Measurements from ENCODE around the gene PGS1.
"Not testable (repeated sequence)": the region's sequence is repeated elsewhere in the genome, so short reads cannot be mapped to it uniquely, and the experiment has no call there.

The PGS1 gene, protein sequence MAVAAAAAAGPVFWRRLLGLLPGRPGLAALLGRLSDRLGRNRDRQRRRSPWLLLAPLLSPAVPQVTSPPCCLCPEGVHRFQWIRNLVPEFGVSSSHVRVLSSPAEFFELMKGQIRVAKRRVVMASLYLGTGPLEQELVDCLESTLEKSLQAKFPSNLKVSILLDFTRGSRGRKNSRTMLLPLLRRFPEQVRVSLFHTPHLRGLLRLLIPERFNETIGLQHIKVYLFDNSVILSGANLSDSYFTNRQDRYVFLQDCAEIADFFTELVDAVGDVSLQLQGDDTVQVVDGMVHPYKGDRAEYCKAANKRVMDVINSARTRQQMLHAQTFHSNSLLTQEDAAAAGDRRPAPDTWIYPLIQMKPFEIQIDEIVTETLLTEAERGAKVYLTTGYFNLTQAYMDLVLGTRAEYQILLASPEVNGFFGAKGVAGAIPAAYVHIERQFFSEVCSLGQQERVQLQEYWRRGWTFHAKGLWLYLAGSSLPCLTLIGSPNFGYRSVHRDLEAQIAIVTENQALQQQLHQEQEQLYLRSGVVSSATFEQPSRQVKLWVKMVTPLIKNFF

DNA sequence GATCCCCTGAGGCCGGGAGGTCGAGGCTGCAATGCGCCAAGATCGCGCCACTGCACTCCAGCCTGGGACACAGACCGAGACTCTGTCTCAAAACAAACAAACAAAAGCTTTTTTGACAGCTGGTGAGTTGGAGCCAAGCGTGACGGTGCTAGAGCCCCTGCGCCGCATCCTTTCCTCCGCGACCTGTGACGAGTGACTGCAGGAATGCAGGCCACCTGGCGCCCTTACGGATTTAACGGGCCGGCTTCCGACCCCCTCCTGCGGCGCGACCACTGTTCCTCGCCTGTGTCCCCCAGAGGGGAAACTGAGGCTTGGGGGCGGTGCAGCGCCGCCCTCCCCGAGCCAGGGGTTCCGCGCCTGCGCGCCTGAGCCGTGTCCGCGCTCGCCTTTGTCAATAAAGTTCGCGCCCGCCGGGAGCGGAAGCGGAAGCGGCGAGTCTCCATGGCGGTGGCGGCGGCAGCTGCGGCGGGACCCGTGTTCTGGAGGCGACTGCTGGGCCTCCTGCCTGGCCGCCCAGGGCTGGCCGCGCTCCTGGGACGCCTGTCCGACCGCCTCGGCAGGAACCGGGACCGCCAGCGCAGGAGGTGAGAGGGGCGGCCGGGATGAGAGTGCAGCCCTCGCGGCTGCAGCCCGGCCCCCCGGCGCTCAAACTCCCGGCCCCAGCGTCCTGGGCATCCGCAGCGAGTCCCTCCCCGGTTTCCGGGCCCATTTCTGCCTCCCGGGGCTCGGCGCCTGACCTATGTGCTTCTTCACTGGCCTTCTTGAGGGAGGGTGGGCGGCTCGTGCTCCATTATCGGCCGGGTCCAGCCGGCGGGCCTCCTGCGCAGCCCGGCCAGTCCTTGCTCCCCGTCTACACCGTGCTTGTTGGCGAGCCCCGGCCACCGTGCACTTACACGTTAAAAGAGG, at the start of gene PGS1:
Gene PGS1 (plus strand): TSS at position 425 of the 906 bp plus-strand sequence. CDS start 17 bp downstream, at position 442.
- peak; percentile 77 for DNase-seq (ENCODE audit: low read depth)

DNA sequence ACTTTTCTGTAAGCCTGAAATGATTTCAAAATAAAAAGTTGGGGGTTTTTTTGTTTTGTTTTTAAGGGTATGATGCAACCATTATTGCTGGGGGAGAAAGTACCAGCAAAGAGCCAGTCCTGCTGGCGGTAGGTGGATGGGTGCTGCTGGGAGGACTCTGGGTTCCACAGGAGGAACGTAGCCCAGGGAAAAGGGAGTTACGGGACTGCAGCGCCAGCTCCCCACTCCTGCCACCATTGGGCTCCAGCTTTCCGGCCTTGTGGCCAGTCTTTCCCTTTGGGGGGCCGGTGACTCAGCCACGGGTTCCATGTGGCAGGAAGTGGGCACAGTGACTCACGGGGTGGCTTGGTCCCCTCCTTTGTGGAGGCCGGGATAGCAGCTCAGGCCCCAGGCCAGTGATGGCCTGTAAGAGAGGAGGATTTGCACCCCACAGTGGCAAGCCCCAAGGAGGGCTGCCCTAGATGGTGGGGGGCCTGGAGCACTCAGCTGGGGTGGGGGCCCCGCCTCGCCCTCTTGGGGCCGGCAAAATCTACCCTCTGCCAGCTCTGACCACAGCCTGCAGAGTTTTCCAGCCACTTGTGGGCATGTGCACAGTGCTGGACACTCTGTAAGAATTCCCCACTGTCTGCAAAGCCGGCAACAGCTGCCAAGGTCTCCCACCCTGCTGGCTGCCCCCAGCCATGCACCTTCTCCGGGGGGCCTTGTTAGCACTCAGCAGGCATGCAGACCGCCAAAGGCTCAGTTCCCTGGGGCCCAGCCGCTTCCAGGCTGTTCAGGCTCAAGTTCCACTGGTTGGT, 49.0 kb upstream of the PGS1 start:
- no peak for DNase-seq (ENCODE audit: low read depth)

DNA sequence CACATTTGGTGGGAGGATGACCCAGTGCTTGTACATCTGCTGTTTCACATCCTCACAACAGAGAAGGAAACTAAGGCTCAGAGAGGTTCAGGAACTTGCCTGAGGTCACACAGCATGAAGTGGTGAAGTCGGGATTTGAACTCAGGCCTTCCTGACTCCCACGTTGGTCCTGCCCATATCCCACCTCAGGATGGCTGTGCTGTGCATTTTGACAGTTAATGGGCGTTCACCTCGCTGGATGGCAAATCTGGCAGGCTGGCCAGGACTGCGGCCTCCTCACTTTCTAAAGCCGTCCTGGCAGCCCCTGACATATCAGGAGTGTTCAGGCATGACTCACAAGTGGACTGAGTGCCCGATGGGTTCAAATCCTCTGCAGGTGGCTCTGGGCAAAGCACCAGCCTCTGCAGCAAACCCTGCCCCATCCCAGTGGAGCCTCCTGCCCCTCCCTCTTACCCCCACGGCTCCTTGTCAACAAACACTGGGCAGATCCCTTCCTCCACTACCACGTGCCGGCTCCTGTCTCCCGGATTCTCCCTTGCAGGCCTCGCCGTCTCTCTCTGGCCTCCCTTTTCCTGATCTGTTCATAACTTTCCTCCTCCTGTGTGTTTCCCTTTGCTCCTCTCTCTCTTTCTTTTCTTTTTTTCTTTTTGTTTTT, 47.8 kb upstream of the PGS1 start:
- no peak for DNase-seq (ENCODE audit: low read depth)

DNA sequence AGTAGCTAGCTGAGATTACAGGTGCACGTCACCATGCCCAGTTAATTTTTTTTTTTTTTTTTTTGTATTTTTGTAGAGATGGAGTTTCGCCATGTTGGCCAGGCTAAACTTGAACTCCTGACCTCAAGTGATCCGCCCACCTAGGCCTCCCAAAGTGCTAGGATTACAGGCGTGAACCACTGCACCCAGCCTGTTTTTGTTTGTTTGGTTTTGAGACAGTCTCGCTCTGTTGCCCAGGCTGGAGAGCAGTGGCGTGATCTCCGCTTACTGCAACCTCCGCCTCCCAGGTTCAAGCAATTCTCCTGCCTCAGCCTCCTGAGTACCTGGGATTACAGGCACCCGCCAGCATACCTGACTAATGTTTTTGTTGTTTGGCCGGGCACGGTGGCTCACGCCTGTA, 47.1 kb upstream of the PGS1 start:
- not testable (repeated sequence) for DNase-seq (ENCODE audit: low read depth)

DNA sequence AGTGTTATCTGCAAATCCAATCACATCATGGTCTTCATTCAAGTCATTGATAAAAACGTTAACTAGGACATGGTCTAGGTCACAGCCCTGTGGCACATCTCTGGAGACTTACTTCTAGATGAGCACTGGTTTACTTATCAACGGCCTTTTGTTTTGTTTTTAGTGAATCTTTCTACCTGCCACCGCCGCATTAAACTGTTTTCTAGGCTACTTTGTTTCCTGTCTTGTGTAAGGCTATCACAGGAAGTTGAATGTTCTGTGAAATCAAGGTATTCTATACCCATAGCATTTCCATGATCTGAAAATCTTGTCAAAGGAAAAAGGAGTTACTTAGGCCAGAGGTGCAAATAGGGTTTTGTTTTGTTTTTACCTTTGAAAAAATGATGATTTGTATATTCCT, 45.5 kb upstream of the PGS1 start:
- DNase-seq (ENCODE audit: low read depth) = no peak

DNA sequence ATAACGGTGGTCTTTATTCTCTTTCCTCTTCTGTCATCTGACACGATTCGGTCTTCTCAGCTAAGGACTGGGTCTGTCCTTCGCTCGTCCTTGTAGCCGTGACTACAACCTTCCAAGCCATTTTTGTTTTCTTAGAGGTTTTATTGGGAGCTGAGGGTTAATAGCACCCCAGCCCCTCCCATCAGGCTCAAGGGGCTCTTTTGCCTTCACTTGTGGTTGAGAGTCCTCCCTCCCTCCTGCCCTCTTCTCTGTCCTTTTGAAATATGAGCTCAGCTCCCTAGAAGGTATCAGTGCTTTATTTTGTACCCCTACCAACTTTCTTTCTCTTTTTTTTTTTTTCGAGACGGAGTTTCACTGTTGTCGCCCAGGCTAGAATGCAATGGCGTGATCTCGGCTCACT, 43.2 kb upstream of the PGS1 start:
- no peak for DNase-seq (ENCODE audit: low read depth)

DNA sequence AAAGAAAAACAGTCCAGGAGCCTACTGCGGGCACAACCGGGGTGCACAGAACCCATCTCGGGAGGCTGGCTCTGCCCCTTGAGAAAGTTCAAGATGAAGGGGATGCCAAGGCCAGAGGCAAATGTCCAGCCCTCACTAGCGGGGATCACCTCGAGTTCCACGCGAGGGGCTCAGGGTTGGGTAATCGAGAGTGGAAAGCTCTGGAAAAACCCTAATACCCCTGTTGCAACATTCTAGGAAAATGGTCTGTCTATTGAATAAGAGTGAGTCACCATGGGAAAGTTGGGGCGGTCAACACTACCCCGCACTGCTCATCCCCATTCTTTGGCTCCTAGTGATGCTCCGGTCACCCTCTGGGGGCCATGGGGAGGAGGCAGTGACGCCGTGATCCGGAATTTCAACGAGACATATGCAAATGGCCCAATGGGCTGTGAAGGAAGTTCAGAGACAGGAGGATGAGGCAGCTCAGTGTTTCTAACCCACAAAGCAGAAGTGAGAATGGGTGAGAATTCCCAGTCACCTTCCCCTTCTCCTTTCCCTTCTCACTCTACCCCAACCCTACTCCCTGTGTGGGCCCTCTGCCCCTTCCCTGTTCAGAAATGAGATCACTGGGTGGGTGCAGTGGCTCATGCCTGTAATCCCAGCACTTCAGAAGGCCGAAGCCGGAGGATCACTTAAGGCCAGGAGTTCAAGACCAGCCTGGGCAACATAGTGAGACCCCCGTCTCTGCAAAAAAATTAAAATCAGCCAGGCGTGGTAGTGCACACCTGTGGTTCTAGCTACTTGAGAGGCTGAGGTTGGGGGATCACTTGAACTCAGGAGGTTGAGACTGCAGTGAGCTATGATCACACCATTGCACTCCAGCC, 41.0 kb upstream of the PGS1 start:
- DNase-seq (ENCODE audit: low read depth) = no peak

DNA sequence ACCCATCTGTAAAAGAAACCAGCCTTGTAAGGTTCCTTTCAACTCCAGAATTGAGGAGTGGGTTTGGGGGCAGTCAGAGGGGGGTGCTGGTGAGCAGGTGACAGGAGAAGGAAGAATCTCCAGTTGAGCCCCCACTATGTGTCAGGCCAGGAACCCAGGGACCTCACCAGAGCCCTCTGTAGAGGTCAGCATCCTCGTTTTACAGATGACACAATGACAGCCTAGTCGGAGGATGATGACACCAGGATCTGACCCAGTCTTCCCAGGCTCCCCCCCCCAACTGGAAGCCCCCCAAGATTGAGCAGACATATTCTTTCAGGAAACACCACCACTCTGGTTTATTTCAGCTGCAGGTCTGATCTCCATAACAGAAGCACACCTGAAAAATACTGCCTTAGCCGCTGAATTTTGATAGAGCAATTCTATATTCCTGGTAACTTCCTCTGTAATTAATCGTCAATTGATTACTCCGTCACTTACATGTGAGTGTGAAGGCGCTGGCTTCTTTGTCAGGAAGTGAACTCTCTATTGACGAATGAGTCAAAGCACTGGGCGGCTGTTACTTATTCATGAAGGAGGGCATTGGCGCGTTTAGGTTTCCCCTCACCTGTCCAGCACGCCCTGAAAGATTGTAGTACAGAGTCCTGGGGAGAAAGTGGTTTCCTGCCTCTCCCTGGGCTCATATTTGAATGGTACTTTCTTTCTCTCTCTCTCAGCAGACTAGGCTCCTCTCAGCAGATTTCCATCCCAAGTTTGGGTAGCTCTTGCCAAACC, 39.8 kb upstream of the PGS1 start:
- no peak for DNase-seq (ENCODE audit: low read depth)

DNA sequence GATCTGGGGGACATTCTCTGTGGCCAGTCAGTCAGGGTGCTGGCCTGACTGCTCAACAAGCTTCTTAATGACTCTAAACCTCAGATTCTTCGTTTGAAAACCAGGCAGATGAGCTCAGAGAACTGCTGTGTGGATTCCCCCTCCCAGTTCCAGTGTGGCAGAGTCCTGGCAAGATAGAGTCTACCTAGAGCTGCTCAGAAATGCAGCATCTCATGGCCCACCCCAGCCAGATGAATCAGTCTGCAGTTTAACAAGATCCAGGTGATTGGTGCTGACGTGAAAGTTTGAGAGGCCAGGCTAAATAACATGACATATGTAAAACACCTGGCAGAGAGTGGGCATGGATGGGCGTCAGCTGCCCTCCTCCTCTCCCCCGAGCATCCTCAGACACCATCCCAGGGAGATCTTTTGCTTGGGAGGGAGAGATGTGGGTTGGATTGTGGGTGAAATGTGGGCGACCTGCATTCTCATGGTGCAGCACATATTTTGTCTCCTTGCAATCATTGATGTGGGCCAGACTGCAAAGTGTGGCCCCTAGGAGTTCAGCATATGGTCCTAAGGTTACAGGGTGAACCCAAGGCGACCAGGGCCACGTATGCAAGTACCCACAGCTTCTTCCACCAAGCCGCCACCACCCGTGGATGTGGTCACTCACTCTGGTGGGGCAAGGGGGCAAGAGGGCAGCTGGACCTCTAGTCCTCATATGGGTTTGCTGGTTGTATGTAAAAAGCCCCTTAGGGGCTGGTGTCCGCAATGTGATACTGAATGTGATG, 38.1 kb upstream of the PGS1 start:
- DNase-seq (ENCODE audit: low read depth) = no peak

DNA sequence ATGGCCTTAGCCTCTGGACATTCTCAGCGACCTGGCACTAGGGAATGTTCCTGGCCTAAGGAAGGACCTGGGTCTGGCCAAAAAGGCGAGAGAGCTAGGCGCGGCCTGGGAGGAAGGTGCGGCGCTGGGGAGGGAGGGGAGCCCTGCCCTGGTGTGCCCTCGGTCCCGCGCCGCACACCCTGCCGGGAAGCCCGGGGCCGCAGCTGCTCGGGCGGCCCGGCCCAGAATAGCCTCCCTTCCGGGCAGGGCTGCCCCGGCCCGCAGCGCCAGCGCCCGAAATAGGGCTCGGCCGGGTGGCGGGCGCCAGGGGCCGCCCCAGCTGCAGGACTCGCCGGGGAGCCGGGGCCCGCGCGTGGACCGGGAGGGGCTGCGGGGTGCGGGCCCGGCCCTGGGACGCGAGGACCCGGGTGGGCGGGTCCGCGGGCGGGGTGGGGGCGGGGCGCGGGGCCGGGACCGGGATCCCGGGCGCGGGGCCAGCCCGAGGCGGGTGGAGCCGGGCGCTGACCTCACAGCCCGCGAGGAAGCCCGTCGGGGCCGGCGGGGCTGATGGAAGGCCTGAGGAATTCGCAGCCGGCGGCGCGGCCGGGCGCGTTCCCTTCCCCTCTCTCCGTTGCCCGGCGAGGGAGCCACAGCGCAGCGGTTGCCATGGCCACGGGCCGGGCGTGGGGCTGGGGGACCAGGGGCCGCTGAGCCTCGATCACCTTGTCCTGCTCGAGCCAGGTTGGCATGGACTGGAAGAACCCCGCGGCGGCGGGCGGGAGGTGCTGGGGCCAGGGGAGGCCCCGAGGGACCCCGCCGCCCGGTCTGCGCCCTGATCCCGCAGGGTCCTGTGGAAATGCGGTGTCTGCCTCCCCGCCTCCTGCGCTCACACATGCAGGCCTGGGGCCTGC, 36.6 kb upstream of the PGS1 start:
- DNase-seq (ENCODE audit: low read depth) = no peak

DNA sequence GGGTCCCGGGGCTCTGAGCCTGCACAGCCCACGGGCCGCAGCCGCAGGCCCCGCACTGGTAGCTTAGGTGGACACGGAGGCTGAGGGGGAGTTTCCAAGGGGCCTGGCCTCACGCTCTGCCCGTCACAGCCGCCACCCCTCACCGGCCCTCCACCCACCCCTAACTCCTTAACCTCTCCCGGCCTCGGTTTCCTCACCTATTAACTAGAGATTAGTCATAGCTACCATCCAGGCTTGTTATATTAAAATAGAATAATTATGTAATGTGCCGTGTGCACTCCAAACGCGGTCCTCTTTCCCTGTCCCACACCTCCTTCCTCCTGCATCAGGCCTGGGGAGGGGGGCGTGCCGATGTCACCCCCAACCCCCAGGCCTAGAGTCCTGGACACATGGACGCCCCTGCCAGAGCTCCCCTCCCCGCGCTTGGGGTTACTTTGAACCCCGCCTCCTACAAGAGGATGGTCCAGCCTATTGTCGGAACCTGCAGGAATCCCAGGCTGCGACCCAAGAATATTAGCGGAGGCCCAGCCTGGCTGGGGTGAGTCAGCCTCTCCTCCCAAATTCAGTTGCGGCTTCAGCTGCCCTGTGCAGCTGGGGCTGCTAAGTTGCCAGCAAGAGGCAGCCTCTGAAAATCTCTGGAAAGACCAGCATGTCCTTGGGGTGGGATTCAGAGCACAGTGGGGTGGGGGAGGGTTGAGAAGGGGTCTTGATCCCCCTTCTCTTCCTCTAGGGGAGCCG, 35.8 kb upstream of the PGS1 start:
- no peak for DNase-seq (ENCODE audit: low read depth)

DNA sequence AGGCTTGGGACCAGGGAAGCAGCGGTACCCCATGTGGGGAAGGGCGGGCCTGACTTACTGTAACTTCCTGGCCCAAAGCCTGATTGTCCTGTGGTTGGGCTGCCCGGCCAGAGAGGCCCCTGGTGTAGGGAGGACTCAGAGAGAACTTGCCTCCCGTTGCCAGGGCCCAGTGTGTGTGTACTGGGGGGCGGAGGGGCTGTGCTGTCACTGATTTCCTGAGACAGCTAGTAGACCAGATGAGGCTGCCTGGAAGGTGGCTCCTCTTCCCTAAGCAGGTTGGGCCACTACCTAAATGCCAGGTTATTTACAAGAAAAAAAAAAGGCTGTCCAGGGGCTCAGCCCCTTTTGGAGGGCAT, 35.3 kb upstream of the PGS1 start:
- DNase-seq (ENCODE audit: low read depth) = no peak

DNA sequence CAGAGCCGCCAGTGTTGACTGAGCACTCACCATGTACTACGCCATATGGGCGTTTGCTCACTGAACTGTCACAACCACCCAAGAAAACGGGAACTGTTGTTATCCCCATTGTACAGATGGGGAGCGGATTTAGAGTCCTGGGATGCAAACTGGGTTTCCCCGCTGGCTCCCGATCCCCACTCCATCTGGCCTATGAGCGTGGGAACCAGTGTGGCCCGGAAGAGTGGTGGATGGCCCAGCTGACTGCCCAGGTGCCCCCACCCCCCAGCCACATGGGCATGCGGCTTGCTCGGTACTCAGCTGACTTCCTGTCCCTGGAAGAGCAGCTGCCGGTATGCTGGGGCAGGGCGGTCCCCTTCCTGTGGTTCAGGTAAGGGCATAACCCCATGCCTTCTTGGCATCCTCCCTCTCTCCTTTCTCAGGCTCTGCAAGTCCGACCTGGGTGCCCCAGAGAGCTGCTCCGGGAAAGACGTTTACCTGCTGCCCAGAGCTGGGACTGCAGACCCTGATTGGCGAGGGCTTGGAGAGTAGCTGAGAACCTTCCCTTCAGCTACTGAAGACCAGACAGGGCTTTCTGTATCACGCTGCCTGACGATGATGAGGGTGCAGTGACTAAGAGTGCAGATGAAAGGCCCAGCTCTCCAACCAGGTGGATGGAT, 34.8 kb upstream of the PGS1 start:
- DNase-seq (ENCODE audit: low read depth) = no peak

DNA sequence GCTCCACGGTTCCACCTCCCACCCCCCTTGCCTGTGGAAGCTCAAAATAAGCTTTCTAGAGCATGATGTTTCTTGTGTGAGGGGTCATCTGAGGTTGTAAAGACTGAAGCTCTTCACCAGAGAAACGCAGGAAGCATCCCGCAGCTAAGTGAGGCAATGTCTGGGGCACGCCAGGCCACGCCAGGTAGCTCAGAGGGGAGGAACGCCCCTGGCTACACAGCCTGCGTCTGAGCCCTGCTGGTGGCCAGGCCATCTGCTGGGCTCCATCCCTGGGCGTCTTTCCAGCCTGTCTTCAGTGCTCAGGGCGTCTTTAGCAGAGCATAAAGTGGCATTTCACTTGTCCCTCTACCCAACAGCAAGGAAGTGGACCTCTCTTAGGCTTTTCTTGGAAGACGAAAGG, 33.8 kb upstream of the PGS1 start:
- no peak for DNase-seq (ENCODE audit: low read depth)

DNA sequence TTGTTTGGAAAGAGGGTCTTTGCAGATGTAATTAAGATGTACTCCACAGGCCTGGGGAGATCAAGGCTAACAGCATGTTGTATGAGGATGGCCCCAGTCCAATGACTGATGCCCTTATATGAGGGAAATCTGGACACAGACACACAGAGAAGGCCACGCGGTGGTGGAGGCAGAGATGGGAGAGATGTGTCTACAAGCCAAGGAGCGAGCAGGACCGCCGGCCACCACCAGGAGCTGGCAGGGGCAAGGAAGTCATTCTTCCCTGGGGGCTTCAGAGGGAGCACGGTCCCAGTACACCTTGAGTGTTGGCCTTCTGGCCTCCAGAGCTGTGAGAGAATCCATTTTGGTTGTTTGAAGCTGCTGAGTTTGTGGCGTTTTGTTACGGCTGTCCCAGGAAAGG, 33.3 kb upstream of the PGS1 start:
- DNase-seq (ENCODE audit: low read depth) = no peak

DNA sequence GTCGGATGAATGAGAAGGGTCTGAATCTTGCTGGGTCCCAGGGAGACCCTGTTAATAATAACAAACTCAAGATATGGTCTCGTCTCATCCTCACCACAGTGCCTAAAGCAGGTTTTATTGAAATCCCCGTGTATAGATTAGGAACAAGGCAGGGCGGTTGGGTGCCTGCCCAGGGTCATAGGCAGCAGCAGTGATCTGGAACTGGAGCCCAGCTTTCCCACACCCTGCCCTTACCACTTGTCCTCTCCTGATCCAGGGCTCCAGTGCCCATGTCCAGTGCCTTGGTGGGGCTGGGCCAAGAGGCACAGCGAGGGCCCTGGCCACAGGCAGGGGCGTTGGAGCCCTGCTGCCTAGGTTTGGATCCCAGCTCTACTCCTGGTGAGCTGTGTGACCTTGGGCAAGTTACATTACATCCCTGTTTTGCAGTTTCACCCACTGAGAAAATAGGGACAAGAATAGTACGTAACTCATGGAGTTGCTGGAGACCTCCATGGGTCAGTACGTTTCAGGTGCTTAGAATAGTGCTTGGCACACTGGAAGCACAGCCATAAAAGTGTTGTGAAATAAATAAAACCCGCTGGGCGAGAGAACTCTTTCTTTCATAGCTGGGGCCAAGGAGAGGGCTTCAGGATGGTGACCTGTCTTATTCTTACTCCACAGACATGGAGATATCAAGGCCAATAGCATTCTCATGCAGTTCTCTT, 32.5 kb upstream of the PGS1 start:
- DNase-seq (ENCODE audit: low read depth) = no peak
